NCI-H2227 treated with DMSO at 0.1 percent for 48 hours (cell line): ENCODE data around the gene RNU2-63P.
"Not testable (repeated sequence)": the region's sequence is repeated elsewhere in the genome, so short reads cannot be mapped to it uniquely, and the experiment has no call there.

Source experiments
- DNase-seq: peaks from one replicate; lab custom pipeline; 2025; lab: John Stamatoyannopoulos, UW

The RNU2-63P gene

DNA sequence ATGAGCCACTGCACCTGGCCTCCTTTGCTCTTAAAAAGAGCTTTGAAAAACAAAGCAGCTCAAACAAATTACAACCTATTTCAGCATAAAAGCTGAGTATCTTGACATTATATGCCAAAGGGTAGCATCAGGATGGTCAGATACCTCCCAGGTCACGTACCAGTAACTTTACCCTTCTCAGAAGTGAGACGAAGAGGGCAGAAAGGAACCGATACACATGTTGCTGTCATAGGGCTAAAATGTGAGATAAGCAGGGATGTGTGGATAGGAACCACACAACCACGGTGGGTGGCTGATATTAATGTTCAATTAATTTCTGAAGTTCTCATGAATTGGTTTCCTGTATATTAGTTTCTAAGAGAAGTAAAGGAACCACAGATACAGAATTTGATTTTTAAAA lies 12.6 kb upstream of the RNU2-63P start:
- DNase-seq, result no peak

DNA sequence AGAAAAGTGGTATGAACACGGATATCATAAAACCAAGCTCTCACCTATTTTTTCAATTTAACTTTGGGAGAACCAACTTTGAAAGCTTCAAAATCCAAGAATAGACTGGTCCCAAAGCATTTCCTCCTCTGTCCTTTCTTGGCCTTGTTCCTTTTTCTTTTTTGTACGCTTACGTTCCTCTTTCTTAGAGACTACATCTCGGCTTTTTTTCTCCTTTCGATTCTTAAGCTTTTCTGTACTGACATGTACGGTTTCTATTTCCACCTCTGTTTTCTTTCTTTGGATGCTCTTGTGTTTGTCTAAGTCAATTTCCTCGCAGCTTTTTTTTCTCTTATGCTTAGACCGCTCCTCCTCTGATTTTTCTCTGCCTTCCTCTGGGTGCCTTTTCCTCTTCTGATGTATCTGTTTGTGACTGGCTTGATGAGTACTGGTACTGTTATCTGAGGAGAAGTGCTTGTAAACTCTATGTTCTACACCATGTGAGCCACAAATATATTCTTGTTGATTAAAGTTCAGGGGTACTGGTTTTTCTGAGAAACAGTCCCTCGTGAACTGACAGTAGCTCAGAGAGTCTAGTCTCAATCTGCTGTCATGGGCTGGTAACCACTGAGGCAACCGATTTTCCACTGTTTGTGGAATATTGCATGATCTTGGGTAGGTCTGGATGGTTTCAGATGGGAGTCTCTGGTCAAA lies 11.5 kb upstream of the RNU2-63P start:
- DNase-seq, result no peak

DNA sequence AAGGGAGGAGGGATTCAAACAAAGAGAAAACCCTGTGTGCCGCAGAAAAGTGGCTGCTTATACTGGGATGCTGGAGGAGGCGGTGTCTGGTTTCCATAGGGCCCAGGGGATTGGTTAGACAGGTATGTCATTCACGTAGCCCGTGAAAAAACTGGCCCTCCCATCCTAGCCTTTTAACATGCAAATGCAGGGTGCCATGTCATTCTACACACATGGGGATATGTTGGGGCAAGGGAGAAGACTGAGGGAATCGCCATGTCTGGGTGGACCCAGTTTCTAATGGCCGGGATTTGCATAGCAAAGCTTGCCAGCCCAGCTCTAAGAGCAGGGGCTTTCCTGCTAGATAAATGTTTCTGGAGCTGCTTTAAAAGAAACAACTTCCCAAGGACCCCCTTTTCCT lies 8.2 kb upstream of the RNU2-63P start:
- DNase-seq, result no peak

DNA sequence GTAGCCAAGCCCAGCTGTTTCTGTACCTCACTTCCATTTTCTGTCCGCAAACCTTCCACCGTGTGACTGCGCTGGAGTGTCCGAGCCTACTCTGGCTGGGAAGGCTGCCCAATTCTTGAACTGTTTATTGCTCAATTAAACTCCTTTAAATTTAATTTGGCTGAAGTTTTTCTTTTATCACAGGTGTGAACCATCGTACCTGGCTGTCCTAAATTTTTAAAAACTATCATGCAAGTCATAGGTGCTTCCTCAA lies 6.2 kb upstream of the RNU2-63P start:
- DNase-seq, result no peak

DNA sequence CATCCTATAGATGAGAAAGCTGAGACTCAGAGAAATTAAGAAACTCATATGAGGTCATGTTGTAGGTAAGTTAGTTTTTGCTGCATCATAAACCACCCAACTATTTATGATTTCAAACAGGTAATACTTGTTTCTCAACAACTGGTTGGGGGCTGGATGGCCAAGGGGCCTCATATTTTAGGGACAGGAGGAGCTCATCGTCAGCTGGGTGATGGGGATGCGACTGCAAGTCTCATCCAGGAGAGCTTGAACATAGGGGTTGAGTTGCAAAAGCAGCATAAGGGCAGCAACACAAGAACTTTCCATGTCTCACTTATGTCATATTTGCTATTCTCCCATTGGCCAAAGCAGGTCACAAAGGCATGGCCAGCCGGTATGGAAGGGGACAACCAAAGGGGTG lies 3.6 kb upstream of the RNU2-63P start:
- DNase-seq, result no peak

DNA sequence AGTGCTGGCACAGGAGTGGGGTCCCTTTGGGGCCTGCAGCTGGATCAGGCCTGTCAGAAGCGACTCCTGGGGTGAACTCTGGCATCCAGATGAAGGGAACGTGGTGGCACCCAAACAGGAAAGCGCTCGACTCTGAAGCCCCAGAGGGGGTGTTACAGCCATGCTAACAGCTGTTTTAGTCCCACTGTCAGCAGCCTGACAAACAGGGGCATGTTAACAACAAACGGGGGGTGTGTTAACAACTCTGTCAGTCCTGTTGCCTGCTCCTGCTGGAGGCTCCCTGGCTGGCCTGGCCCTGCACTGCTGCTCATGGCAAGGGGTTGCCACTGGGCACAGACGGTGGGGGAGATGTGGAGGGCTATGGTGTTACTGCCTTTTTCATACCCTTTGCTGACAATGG lies 2.6 kb upstream of the RNU2-63P start:
- DNase-seq, result no peak

DNA sequence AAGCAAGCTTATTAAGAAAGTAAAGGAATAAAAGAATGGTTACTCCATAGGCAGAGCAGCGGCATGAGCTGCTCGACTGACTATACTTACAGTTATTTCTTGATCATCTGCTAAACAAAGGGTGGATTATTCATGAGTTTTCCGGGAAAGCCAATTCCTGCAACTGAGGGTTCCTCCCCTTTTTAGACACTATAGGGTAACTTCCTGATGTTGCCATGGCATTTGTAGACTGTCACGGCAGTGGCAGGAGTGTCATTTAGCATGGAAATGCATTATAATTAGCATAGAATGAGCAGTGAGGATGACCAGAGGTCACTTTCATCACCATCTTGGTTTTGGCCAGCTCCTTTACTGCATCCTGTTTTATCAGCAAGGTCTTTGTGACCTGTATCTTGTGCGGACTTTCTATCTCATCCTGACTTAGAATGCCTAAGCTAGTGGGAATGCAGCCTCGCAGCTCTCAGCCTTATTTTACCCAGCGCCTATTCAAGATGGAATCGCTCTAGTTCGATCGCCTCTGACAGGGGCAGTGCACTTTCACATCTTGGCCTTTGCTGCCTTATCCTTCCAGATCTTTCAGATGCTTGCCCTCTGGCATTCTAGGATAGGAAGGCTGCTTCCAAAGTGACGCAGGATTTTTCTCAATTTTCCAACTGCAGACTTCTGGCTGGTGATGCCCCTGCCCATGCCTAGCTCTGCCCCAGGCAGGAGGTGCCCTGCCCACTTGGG lies 1.9 kb upstream of the RNU2-63P start:
- not testable (repeated sequence) for DNase-seq

DNA sequence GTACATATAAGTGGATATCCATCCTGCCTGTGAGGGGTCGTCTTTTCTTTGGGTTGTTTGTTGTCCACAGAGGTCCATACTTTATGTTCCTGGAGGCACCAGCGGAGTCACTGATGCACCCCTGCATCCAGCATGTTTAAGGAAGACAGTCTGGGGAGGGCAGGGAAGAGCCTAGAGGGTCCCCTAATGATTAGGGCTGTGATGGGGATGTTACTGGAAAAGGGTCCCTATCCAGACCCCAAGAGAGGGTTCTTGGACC lies 1.4 kb upstream of the RNU2-63P start:
- not testable (repeated sequence) for DNase-seq

DNA sequence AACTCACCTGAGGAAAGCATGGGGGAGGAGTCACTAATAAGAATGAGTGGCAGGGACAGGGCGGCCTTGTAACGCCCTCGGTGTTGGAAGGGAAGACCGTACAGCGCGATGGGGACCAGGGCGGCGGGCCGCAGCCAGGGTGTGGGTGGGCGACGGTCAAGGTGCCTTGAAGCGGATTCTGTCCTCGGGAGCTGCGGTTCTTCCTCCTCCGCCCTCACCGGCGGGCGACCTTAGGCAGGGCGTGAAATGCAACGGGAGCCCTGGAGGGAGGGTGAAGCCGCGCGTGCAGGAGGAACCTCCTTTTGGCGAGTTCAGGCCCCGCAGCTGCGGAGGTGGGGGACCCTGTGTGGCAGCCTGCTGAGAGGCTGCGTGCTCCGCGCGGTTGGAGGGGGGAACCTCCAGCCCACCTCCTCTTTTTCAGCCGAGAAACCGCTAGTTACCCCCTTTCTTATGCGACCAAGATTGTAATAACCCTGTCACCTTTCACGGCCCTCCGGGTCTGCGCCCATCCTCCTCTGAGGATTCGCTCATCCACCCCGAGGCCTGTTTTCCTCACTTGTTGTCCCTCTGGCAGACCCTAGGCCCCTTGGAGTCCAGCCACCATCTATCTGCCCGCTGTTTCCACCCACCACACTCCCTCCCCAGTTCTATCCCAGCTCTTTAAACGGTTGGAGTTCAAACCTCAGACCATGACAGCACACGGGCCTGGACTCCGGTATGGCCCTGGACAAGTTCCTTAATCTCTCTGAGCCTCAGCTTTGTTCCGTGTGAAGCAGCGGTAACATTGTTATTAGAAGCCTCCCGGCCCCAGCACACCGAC lies 823 bp upstream of the RNU2-63P start:
- peak; percentile 85 for DNase-seq

DNA sequence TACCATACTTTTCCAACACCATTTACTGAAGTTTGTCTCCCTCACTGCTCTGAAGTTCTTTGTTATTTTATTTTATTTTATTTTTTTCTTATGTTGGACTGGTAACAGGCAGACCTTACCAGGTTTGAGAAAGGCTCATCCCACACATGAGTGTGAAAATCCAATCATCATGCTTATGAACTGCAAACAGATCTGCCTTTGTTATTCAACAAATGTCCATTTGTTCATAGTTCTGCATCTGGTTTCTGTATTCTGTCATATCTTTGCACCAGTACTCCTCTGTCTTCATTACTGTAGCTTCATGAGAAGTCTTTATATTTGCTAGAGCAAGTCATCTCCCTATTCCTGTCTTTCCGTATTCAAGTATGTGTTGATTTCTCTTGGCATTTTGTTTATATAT lies 5.3 kb downstream of the RNU2-63P start:
- no peak for DNase-seq

DNA sequence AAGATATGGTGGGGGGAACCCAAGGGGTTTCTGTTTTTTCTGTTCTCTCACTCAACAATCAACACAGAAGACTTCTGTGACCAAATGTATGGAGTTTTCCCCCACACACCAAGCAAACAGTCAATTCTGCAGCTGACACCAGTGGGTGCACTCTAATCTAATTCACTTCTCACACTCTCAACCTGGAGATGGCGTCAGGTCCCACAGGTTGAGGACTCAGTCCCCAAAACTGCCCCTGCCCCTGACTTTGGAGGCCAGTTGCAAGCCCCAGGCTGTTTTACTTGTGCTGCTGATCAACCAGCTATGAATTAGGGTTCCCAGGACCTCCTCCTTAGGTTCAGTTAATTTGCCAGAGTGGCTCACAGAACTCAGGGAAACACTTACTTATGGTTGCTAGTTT lies 6.2 kb downstream of the RNU2-63P start:
- no peak for DNase-seq

DNA sequence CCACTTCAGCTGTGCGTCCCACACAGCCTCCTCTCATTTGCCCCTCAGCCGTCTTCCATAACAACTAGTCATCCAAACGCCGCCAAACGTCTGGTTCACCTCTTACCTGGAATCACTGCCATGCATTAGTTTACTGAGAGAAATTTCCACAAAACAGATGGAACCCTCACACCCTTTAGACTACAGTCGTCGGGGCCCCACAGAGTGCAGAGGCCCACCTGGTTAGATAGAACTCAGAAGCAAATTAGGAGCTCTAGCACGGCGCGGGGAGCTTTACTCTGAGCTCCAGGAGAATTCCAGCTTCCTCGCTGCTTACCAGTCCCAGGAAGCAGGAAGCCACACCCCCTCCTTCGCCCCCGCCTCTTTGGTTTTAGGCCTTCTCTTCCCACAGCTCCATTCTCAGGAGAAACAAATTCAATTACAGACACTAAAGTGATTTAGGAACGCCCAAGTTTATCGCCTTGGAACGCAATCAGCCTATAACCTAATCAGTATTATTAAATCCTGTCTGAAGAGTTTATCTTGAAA lies 9.4 kb downstream of the RNU2-63P start:
- DNase-seq, result no peak

DNA sequence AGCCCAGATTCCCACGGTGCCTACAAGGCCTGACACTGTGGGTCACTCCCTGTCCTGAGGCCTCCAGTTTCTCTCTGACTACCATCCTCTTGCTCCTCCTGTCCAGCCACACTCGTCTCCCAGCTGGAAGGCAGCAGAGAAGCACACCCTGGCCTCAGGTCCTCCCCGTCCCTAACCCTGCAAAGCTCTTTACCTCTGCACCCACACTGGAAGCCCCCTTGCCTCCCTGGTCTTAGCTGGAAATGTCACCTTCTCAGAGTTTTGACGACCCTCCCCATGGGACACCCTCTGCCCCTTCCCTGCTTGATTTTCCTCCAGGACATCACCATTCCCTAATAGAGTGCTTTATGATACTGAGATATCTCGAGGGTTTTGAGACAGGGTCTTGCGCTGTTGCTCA lies 10.6 kb downstream of the RNU2-63P start:
- no peak for DNase-seq

DNA sequence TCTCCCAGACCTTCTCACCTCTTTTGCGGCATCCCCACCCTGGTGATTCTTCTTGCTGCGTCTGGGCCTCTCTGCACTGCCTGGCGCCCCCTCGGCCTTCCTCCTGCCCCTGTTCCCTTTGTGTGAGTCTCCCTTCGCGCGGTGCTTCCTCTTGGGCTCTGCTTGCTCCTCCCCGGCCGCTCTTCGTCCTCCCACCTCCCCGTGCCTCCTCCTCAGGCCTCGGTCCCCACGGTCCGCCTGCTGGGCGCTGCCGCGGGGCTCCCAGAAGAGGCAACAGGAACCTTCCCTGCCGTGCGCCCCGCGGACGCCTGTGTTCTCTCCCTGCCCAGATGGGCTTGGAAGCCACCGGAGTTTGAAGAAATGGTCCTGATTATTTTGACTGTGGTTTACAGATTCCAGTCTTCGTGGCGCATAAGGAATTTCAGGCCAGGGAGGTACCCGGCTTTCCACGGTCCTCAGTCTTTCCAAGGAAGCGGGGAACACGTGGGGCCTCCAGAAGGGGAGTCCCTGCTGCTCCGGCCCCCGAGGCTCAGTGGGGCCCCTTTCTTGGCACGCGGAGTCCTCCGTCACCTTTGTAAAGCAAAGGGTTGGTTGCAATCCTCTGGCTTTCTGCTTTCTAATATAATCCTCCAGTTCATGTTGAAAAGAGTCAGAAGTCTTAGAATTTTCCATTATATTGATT lies 13.1 kb downstream of the RNU2-63P start:
- peak; percentile 20 for DNase-seq

DNA sequence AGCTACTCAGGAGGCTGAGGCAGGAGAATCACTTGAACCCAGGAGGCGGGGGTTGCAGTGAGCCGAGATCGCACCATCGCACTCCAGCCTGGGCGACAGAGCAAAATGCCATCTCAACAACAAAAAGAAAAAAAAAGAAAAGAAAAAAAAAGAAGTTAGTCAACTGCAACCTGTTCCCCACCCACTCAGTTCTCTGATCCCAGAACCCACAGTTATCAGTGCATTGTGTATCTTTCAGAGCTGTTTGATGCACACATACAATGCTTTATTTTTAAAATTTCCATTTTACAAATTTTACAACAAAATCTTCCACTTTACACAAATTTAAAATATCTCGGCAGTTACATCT lies 14.0 kb downstream of the RNU2-63P start:
- no peak for DNase-seq

DNA sequence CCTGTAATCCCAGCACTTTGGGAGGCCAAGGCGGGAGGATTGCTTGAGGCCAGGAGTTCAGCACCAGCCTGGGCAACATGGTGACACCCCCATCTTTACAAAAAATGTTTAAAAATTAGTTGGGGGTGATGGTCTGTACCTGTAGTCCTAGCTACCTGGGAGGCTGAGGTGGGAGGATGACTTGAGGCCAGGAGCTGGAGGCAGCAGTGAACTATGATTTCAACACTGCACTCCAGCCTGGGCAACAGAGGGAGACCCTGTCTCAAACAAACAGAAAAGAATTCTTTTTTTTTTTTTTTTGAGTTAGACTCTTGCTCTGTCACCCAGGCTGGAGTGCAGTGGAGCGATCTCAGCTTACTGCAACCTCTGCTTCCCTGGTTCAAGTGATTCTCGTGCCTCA lies 15.9 kb downstream of the RNU2-63P start:
- DNase-seq, result not testable (repeated sequence)

DNA sequence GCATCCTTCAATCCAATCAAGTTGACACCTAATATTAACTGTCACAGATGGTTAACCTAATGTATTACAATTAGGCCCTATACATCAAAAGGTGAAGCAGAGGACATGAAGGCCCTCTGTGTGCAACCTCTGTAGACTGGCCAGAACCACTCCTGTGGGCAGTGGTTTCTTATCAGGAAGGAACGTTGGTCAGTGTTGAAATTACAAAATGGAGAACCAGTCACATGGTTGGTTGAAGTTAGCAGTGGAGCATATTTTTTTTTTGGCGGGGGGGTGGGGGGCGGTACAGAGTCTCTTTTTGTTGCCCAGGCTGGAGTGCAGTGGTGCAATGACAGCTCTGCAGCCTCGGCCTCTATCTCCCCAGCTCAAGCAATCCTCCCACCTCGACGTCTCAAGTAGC lies 19.8 kb downstream of the RNU2-63P start:
- no peak for DNase-seq

DNA sequence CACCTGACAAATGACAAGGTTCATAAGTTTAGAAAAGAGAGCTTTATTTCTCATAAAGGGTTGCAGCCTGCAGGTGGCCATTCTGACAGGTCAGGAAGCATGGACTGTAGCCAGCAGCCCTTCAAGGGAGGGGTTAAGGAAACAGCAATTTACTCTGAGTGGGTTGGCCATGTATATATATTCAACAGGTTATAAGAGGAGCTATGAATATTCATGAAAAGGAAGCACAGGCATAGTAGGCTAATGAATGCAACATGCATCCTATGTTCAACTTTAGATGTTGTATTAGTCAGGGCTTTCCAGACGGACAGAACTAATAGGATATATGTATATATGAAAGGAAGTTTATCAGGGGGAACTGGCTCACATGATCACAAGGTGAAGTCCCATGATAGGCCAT lies 20.6 kb downstream of the RNU2-63P start:
- DNase-seq, result no peak

DNA sequence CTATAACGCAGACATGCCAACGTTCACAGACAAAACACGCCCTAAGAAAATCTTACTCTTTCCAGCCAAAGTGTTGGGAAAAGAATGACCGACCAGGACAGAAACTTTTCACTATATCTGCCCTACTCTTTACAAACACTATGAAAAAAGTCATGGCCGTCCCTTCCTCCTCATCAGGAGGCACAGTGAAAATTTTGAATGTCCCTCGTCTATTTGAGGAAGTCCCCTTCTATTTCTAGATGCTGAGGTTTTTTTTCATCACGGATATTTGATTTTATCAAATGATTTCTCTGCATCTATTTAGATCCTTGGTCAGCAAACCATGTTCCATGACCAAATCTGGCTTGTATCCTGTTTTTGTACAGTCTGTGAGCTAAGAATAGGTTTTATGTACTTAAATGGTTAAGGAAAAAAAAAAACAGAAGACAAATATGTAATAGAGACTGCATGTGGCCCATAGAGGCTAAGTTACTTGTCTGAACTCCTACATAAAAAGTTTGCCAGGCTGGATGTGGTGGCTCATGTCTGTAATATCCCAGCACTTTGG lies 22.0 kb downstream of the RNU2-63P start:
- not testable (repeated sequence) for DNase-seq

DNA sequence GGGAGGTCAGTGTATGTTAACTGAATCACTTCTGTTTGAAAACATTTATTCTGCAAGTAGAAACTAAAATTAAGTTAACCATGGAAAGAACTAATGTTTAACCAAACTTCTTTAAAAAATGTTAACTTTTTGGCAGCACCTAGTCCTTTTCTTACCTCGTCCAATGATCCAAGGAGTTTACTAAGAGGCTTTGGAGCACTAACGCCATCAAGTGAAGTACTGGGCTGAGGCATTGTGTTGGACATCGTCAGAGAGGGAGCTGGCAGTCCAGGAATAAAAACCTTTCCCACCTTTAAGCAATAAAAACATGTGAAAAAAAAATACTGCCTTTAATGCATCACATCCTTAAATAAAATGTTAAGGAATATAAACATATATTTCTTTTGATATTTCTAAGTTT lies 23.8 kb downstream of the RNU2-63P start:
- DNase-seq, result not testable (repeated sequence)

DNA sequence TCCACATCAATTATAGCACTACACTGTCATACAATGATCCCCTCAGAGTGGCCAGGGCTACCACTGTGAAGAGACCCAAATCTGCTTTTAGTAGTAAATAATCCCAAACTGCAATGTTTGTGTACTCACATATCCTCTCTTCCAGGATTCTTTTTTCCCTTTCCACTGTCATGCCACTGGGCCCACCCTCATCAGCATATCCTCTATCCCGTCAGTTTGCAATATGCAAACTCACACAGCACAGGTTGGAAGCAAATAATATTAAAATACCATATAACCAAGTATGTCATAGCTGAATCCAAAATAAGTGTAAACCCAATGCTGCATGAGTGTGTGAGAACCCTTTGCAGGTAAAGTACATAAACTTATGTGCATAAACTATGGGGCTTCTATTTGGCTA lies 28.9 kb downstream of the RNU2-63P start:
- not testable (repeated sequence) for DNase-seq

DNA sequence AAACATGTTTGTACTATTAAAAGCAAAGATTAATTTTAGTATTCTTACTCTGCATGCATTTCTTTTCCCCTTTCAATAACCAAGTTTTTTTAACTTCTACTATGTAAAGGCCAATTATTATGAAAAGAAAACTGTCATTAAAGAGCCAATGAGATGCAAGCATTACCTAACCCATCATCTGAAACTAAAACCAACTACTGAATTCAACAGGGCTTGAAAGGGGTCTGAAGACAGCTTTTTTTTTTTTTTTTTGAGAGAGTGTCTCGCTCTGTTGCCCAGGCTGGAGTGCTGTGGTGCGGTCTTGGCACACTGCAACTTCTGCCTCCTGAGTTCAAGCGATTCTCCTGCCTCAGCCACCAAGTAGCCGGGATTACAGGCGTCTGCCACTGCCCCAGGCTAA lies 30.4 kb downstream of the RNU2-63P start:
- DNase-seq, result not testable (repeated sequence)
